H1 (cell line): Measurements from ENCODE around the gene S100P. TPM values are rescaled to one million over a fixed set of nuclear protein-coding genes. Genes with fewer than 3 reads are reported as not detected.

Experiments
- CHD2 ChIP-seq: IDR thresholded peaks from 2 replicates; pipeline ENCODE4 v1.6.1; 2012; ENCODE audit warnings: low read length, improper control_type of control experiment
- HDAC2 ChIP-seq, 2 experiments: fragments of 300-600 bp in 1 of 2; sonication (generic) in 1 of 2; IDR thresholded peaks; 2 replicates each; pipeline ENCODE4 v1.6.1; 2011 to 2012; ENCODE audit warnings: low read depth in 2 of 2, low read length in 2 of 2, mild to moderate bottlenecking in 2 of 2, moderate library complexity in 2 of 2, borderline replicate concordance in 1 of 2, inconsistent platforms in 1 of 2
- PHF8 ChIP-seq: fragments of 200-600 bp; sonication (generic); conservative IDR thresholded peaks from 2 replicates; pipeline ENCODE4 v1.7.1; 2012; ENCODE audit warnings: low read depth, mild to moderate bottlenecking, inconsistent platforms, low read length, moderate library complexity
- RBBP5 ChIP-seq: IDR thresholded peaks from 2 replicates; pipeline ENCODE4 v1.7.1; 2012; ENCODE audit warnings: low read depth, mild to moderate bottlenecking, inconsistent platforms, low read length, moderate library complexity, borderline replicate concordance
- SP1 ChIP-seq: IDR thresholded peaks from 2 replicates; pipeline ENCODE4 v1.6.1; 2011; ENCODE audit warnings: low read depth, low read length
- YY1 ChIP-seq: IDR thresholded peaks from 2 replicates; pipeline ENCODE4 v1.6.1; 2011; ENCODE audit warnings: low read depth, mild to moderate bottlenecking, low read length
- polyA plus RNA-seq, 7 experiments: library from polyadenylated mRNA; depleted of rRNA in 3 of 7; stranded (reverse) in 5 of 7; unstranded in 2 of 7; fragments of >200 nt in 5 of 7; fragments of 200-250 nt in 2 of 7; gene quantifications; 1 replicate in 5 of 7; 2 replicates in 1 of 7; 4 replicates in 1 of 7; pipeline versions ENCODE4 v1.2.1 to v1.2.3, GENCODE V29; 2011 to 2013; ENCODE audit warnings: missing spikeins in 2 of 7, mixed read lengths in 2 of 7
- total RNA-seq: library from RNA; stranded (reverse); fragmentation: NEBNext Ultra II Directional; extraction: Animal tissue kit (Norgen Biotek cat#: 25700); gene quantifications from 2 replicates; pipeline ENCODE4 v1.2.1, GENCODE V29; 2021

S100P gene
- total and polyA plus RNA-seq, 2 of the 8 experiments (the other 6 are each of a cell fraction or from before 2014, with no cell fraction given) = not detected

DNA sequence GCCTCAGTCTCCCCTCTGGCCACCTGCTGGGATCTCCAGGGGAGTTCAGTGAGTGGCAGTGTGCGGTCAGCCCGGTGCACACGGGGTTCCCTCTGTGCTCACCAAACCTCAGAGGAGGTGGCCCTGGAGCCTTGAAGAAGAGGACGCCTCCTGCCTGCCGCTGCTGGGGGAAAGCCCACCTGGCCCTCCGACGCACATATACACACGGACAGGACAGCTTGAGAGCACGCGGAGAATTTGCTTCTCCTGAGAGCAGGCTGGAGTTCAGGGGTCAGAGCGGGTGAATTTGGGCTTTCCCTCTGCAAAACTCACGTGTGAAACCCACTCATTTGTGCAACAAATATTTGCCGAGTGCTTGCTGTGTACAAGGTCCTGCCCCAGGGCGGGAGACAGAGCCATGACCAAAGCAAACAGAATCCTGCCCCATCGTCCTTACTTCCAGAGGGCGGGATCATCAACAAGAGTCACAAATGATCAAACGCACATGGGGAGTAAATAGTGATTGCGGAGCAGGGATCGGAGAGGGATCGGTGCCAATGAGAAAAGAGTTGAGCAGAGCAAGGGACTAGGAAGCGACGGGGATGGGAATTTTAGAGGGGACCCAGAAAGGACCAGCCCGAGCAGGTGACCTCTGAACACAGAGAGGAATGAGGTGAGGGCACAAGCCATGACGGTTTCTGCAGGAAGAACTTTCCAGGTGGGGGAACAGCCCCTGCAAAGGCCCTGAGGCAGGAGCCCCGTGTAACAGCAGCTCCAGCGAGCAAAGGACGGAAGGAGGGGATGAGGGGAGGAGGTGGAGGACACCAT, 39.9 kb downstream of the S100P start (continued):
- TF ChIP-seq RBBP5 (no peak), CHD2 (no peak), YY1 (no peak), HDAC2 (IDR thresholded peaks at IDR 0.05; ENCODE audit: borderline replicate concordance in 1 of 2, low read depth in 2 of 2, low read length in 2 of 2) (no peak), PHF8 (no peak), SP1 (no peak)
